HG03039 (cell line): ENCODE measurements around the gene DLD.
"Not testable (repeated sequence)": the region's sequence is repeated elsewhere in the genome, so short reads cannot be mapped to it uniquely, and the experiment has no call there.

Experiments
- ATAC-seq: cut with Tn5 transposase; IDR thresholded peaks from one replicate; pipeline ENCODE4 v1.9.1; 2021; ENCODE audit warnings: mild to moderate bottlenecking, moderate library complexity; ENCODE audit not compliant: unreplicated experiment

Gene DLD

GRCh38 chr7:107874111-107874510, 16.9 kb upstream of the DLD start:
- ATAC-seq = no peak

- no peak for ATAC-seq
Observed at GRCh38 chr7:107874605-107875446, 16.2 kb upstream of the DLD start.

- ATAC-seq = no peak
Observed at GRCh38 chr7:107876916-107877315, 14.1 kb upstream of the DLD start.

GRCh38 chr7:107877731-107878382, 13.1 kb upstream of the DLD start:
- ATAC-seq = no peak

- no peak for ATAC-seq
Observed at GRCh38 chr7:107878636-107879035, 12.3 kb upstream of the DLD start.

- ATAC-seq = peak; percentile 67
Observed at GRCh38 chr7:107879400-107880035, 11.5 kb upstream of the DLD start.

- ATAC-seq = no peak
Observed at GRCh38 chr7:107882766-107883165, 8.2 kb upstream of the DLD start.

- no peak for ATAC-seq
Observed at GRCh38 chr7:107884066-107884818, 6.7 kb upstream of the DLD start.

GRCh38 chr7:107887827-107888226, 3.2 kb upstream of the DLD start:
- ATAC-seq = not testable (repeated sequence)

GRCh38 chr7:107889992-107890391, 991 bp upstream of the DLD start:
- no peak for ATAC-seq

GRCh38 chr7:107890493-107890961, 456 bp upstream of the DLD start:
- ATAC-seq = no peak

- ATAC-seq = peak; percentile 13
Observed at GRCh38 chr7:107891636-107892366, 818 bp downstream of the DLD start.

GRCh38 chr7:107892367-107892741, 1.4 kb downstream of the DLD start:
- not testable (repeated sequence) for ATAC-seq

- ATAC-seq = no peak
Observed at GRCh38 chr7:107898997-107899594, 8.1 kb downstream of the DLD start.

- no peak for ATAC-seq
Observed at GRCh38 chr7:107900496-107901015, 9.6 kb downstream of the DLD start.

GRCh38 chr7:107902381-107902780, 11.4 kb downstream of the DLD start:
- ATAC-seq = no peak

GRCh38 chr7:107907790-107908189, 16.8 kb downstream of the DLD start:
- ATAC-seq = no peak

GRCh38 chr7:107909445-107909844, 18.5 kb downstream of the DLD start:
- no peak for ATAC-seq

GRCh38 chr7:107911981-107912380, 21.0 kb downstream of the DLD start:
- no peak for ATAC-seq

GRCh38 chr7:107913851-107914250, 22.9 kb downstream of the DLD start:
- no peak for ATAC-seq
